Tibial nerve (tissue), 4 donors: ENCODE data around the gene INO80D. TPM values are rescaled to one million over a fixed set of nuclear protein-coding genes. Genes with fewer than 3 reads are reported as not detected.
"Not testable (repeated sequence)": the region's sequence is repeated elsewhere in the genome, so short reads cannot be mapped to it uniquely, and the experiment has no call there.

Source experiments
- DNase-seq, 2 donors: peaks; one replicate each; pipeline ENCODE4 v3.0.0-alpha.2; 2019; ENCODE audit warnings: low spot score in 2 of 2
- H3K27ac ChIP-seq, 4 donors: fragments of 200-600 bp; sonication (generic) in 3 of 4; one replicate each; pipeline ENCODE4 v1.5.1; 2017 to 2019; ENCODE audit warnings: mild to moderate bottlenecking in 1 of 4
- H3K27me3 ChIP-seq, 2 donors: fragments of 200-600 bp; sonication (generic) in 1 of 2; one replicate each; pipeline versions ENCODE4 v1.5.1 to v1.6.0; 2017 to 2019
- H3K36me3 ChIP-seq, 3 donors: fragments of 200-600 bp; sonication (generic); one replicate each; pipeline ENCODE4 v1.5.1; 2018 to 2019
- H3K4me1 ChIP-seq, 4 donors: fragments of 200-600 bp; sonication (generic) in 3 of 4; one replicate each; pipeline ENCODE4 v1.5.1; 2017 to 2019
- H3K4me3 ChIP-seq, 4 donors: fragments of 200-600 bp; sonication (generic) in 3 of 4; one replicate each; pipeline ENCODE4 v1.5.1; 2017 to 2019; ENCODE audit warnings: mild to moderate bottlenecking in 1 of 4, moderate library complexity in 1 of 4
- H3K9me3 ChIP-seq, 4 donors: fragments of 200-600 bp; sonication (generic) in 3 of 4; one replicate each; pipeline ENCODE4 v1.5.1; 2017 to 2019
- CTCF ChIP-seq, 5 experiments: fragments of 200-600 bp in 3 of 5; fragments of 450-650 bp in 2 of 5; sonication (generic) in 3 of 5; IDR thresholded peaks; one replicate each; pipeline ENCODE4 v1.5.1; 2016 to 2019; ENCODE audit warnings: antibody characterized with exemption in 5 of 5, mild to moderate bottlenecking in 3 of 5, moderate library complexity in 2 of 5
- EP300 ChIP-seq, 2 donors: sonication (generic); formaldehyde crosslinking; IDR thresholded peaks; one replicate each; pipeline ENCODE4 v1.6.1; 2017; ENCODE audit warnings: antibody characterized with exemption in 2 of 2, mild to moderate bottlenecking in 1 of 2
- POLR2A ChIP-seq, 2 donors: fragments of 450-650 bp; IDR thresholded peaks; one replicate each; pipeline ENCODE4 v1.6.1; 2017; ENCODE audit warnings: antibody characterized with exemption in 2 of 2, mild to moderate bottlenecking in 2 of 2, moderate library complexity in 2 of 2
- WGBS, 2 donors: methylation state at CpG; one replicate each; pipeline ENCODE4 v1.1.5; 2018; 5-methylcytosine and 5-hydroxymethylcytosine counted together
- total RNA-seq, 4 donors: library from RNA; depleted of rRNA; stranded (reverse); fragments of >200 nt; gene quantifications; one replicate each; pipeline ENCODE4 v1.1.0, GENCODE V29; 2016

INO80D gene
- total RNA-seq, 4 donors from 2014 or later, result 16.9 to 24.3 (median 20.6) TPM

DNA sequence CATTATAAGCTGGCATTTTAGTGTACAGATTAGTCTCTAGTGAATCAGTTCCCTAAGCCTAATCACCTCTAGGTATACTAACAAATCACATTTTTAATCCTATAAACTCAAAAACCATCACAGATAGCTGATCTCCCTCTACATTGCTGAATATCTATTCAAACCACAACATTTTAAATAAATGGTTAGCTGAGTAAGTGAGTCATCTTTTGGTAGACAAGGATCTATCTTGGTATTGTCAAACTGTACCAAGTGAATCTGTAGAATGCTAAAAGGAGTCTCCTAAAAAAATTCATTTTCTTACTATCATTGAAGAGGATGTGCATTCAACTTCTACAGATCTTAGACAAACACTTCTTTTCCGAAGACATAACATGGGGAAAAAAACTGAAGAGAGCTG, 40.7 kb downstream of the INO80D start:
- no peak for TF ChIP-seq POLR2A (IDR thresholded peaks at IDR 0.05)
- no peak for TF ChIP-seq CTCF (IDR thresholded peaks at IDR 0.05)
- TF ChIP-seq EP300 (IDR thresholded peaks at IDR 0.05), result no peak
- Histone ChIP-seq H3K36me3 (peaks cover 0 to 78% (median 0%) of the 10 kb centered on the region in 3 donors), H3K4me3 (no peak overlapping the region), H3K9me3 (no peaks in the 10 kb centered on the region), H3K27me3 (no peaks in the 10 kb centered on the region), H3K4me1 (peaks cover 0 to 20% (median 0%) of the 10 kb centered on the region in 4 donors), H3K27ac (no peak overlapping the region)
- WGBS, 2 donors, result 83 to 89% methylated on average over 1 of the region's 1 CpG
- DNase-seq, result no peak

DNA sequence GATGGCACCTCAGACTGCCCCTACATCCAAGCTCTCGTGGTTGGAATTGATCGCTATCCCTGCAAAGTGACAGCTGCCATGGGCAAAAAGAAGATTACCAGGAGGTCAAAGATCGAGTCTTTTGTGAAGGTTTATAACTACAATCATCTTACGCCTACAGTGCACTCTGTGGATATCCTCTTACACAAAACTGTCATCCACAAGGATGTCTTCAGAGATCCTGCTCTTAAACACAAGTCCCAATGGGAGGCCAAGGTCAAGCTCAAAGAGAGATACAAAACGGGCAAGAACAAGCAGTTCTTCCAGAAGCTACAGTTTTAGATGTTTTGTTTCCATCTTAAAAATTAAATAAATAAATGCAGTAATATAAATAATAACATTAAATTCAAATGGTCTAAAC, 45.4 kb downstream of the INO80D start:
- no peaks in the 10 kb centered on the region for H3K9me3 ChIP-seq
- WGBS, 2 donors, result 72 to 75% methylated on average over 5 of the region's 5 CpGs

GRCh38 chr2:206035393-206035792, 50.6 kb downstream of the INO80D start:
- H3K4me1 ChIP-seq, H3K27me3 ChIP-seq, DNase-seq, H3K4me3 ChIP-seq, H3K27ac ChIP-seq: not testable (repeated sequence)
- H3K9me3 ChIP-seq, result peaks cover 0 to 15% (median 3%) of the 10 kb centered on the region in 4 donors
- peaks cover 0 to 52% (median 0%) of the 10 kb centered on the region in 3 donors for H3K36me3 ChIP-seq
- 89% methylated on average over 3 of the region's 3 CpGs for WGBS, 2 donors

More for the DNA sequence above, 45.4 kb downstream of the INO80D start:
- H3K27ac ChIP-seq, result no peak overlapping the region
- peaks cover 0 to 21% (median 0%) of the 10 kb centered on the region in 4 donors for H3K4me1 ChIP-seq
- no peak for DNase-seq
- peaks cover 0 to 58% (median 0%) of the 10 kb centered on the region in 3 donors for H3K36me3 ChIP-seq
- TF ChIP-seq EP300 (IDR thresholded peaks at IDR 0.05) (no peak), CTCF (IDR thresholded peaks at IDR 0.05) (no peak), POLR2A (IDR thresholded peaks at IDR 0.05) (no peak)
- no peaks in the 10 kb centered on the region for H3K27me3 ChIP-seq
- no peak overlapping the region for H3K4me3 ChIP-seq

DNA sequence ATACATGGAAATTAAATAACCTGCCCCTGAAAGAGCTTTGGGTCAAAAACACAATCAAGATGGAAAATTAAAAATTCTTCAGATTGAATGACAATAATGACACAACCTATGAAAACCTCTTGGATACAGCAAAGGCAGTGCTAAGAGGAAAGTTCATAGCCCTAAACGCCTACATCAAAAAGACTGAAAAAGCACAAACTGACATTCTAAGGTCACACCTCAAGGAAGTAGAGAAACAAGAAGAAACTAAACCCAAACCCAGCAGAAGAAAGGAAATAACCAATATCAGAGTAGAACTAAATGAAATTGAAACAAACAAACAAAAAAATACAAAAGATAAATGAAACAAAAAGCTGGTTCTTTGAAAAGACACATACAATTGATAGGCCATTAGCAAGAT, 52.5 kb downstream of the INO80D start:
- not testable (repeated sequence) for H3K27ac ChIP-seq, H3K27me3 ChIP-seq, DNase-seq, H3K4me1 ChIP-seq, H3K4me3 ChIP-seq
- Histone ChIP-seq H3K36me3 (peaks cover 0 to 48% (median 0%) of the 10 kb centered on the region in 3 donors), H3K9me3 (peaks cover 0 to 15% (median 3%) of the 10 kb centered on the region in 4 donors)
- 93 to 94% methylated on average over 1 of the region's 1 CpG for WGBS, 2 donors

- Histone ChIP-seq H3K36me3 (peaks cover 0 to 58% (median 3%) of the 10 kb centered on the region in 3 donors), H3K4me1 (no peaks in the 10 kb centered on the region), H3K27me3 (no peaks in the 10 kb centered on the region), H3K4me3 (no peak overlapping the region), H3K27ac (no peak overlapping the region), H3K9me3 (peaks cover 0 to 15% (median 3%) of the 10 kb centered on the region in 4 donors)
- WGBS, 2 donors, result 96 to 98% methylated on average over 8 of the region's 8 CpGs
- DNase-seq, result no peak
- TF ChIP-seq POLR2A (IDR thresholded peaks at IDR 0.05), result no peak
- TF ChIP-seq EP300 (IDR thresholded peaks at IDR 0.05), result no peak
- no peak for TF ChIP-seq CTCF (IDR thresholded peaks at IDR 0.05)
Measured at GRCh38 chr2:206031950-206032567, 53.9 kb downstream of the INO80D start.

DNA sequence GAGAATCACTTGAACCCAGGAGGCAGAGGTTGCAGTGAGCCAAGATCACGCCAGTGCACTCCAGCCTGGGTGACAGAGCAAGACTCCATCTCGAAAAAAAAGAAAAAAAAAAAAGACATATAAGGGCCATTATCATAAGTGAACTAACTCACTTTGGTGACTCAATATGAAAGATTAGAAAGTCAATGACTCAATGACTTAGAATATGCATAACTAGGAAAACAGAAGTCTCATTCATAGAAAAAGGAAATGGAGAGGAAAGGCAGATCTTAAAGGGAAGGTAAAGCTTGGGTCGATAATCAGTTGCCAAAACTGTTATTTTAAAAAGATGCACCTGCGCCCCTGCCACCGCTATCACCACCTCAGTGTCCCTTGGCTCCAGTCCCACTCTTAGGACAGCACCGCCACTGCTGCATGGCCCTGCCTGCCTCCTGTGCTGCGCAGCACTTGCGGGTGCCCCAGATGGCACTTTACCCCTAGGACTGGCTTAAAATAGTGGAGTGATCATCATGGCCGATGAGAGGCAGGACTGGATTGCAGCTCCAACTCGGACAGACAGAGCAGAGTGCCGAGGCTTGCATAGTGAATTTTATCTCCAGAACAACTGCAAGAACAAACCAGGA, 54.7 kb downstream of the INO80D start:
- Histone ChIP-seq H3K27me3 (no peaks in the 10 kb centered on the region), H3K4me3 (no peak overlapping the region), H3K36me3 (peaks cover 0 to 53% (median 3%) of the 10 kb centered on the region in 3 donors), H3K27ac (no peak overlapping the region), H3K4me1 (no peaks in the 10 kb centered on the region), H3K9me3 (peaks cover 0 to 15% (median 3%) of the 10 kb centered on the region in 4 donors)
- WGBS, 2 donors, result 86 to 87% methylated on average over 11 of the region's 11 CpGs
- TF ChIP-seq CTCF (IDR thresholded peaks at IDR 0.05), result no peak
- DNase-seq, result no peak
